H1 (cell line): ENCODE results near the gene SMIM8. TPM values are rescaled to one million over a fixed set of nuclear protein-coding genes. Genes with fewer than 3 reads are reported as not detected.

Experiments used
- CTCF ChIA-PET: fragments of 300-600 bp; sonication (Branson Sonifier 250); formaldehyde crosslinking; loops from one replicate; lab custom pipeline; 2021; ENCODE audit not compliant: partially characterized antibody; lab: Charles Lee
- POLR2A ChIA-PET: fragments of 300-600 bp; sonication (Branson Sonifier 250); formaldehyde crosslinking; loops from one replicate; lab custom pipeline; 2021; ENCODE audit warnings: inconsistent platforms; ENCODE audit not compliant: partially characterized antibody; lab: Charles Lee
- DNase-seq, 2 experiments: peaks; one replicate each; pipeline versions ENCODE4 v3.0.0 to v3.0.0-alpha.2; 2010 to 2022; ENCODE audit warnings: low spot score in 2 of 2, low read depth in 1 of 2, mixed read lengths in 1 of 2
- FAIRE-seq: peaks from 2 replicates; lab custom pipeline; 2011; peaks lifted over from hg19 to GRCh38; lab: Jason Lieb, UNC
- H2AFZ ChIP-seq: 2 replicates; pipeline ENCODE4 v1.8.1; 2012; ENCODE audit warnings: low read length, inconsistent platforms
- H2AK5ac ChIP-seq: 2 replicates; pipeline ENCODE4 v1.6.1; 2013; ENCODE audit warnings: low read depth, low read length
- H2BK120ac ChIP-seq: replicated peaks from 2 replicates; pipeline ENCODE3; 2013; ENCODE audit warnings: low read depth, low read length, inconsistent platforms
- H2BK12ac ChIP-seq: 2 replicates; pipeline ENCODE4 v1.6.1; 2013; ENCODE audit warnings: low read depth, low read length
- H2BK15ac ChIP-seq: 2 replicates; pipeline ENCODE4 v1.6.1; 2013; ENCODE audit warnings: low read length
- H2BK20ac ChIP-seq: 2 replicates; pipeline ENCODE4 v1.6.1; 2013; ENCODE audit warnings: low read length
- H2BK5ac ChIP-seq: 2 replicates; pipeline ENCODE4 v1.6.1; 2013; ENCODE audit warnings: low read depth, low read length
- H3K14ac ChIP-seq: 2 replicates; pipeline ENCODE4 v1.6.1; 2013; ENCODE audit warnings: inconsistent platforms; ENCODE audit not compliant: insufficient read length
- H3K18ac ChIP-seq: 2 replicates; pipeline ENCODE4 v1.6.1; 2013; ENCODE audit warnings: low read length; ENCODE audit errors: extremely low read depth
- H3K23ac ChIP-seq: 2 replicates; pipeline ENCODE4 v1.6.1; 2013; ENCODE audit warnings: inconsistent platforms; ENCODE audit not compliant: insufficient read length
- H3K23me2 ChIP-seq: 2 replicates; pipeline ENCODE4 v1.6.1; 2013; ENCODE audit warnings: low read depth, low read length
- H3K27ac ChIP-seq: 2 replicates; pipeline ENCODE4 v1.6.1; 2011; ENCODE audit warnings: low read depth, low read length, inconsistent platforms
- H3K27me3 ChIP-seq, 4 experiments: replicated peaks in 1 of 4; 1 replicate in 1 of 4; 2 replicates in 3 of 4; pipeline versions ENCODE4 v1.6.1 to v1.8.1; 2011 to 2013; ENCODE audit warnings: low read length in 3 of 4, mild to moderate bottlenecking in 3 of 4, inconsistent platforms in 2 of 4, mixed read lengths in 2 of 4, moderate library complexity in 1 of 4; ENCODE audit not compliant: control insufficient read depth in 3 of 4, insufficient read depth in 3 of 4; ENCODE audit errors: extremely low read depth in 1 of 4
- H3K36me3 ChIP-seq, 4 experiments: 2 replicates each; pipeline versions ENCODE4 v1.6.1 to v1.8.1; 2011 to 2013; ENCODE audit warnings: mild to moderate bottlenecking in 4 of 4, low read length in 3 of 4, moderate library complexity in 2 of 4, control low read depth in 1 of 4, inconsistent platforms in 1 of 4; ENCODE audit not compliant: insufficient read depth in 4 of 4, control insufficient read depth in 2 of 4
- H3K4ac ChIP-seq: replicated peaks from 2 replicates; pipeline ENCODE3; 2013; ENCODE audit warnings: low read length, low read depth, mixed read lengths, inconsistent platforms; ENCODE audit not compliant: insufficient read length
- H3K4me1 ChIP-seq, 4 experiments: replicated peaks in 1 of 4; 1 replicate in 1 of 4; 2 replicates in 3 of 4; pipeline versions ENCODE4 v1.6.1 to v1.8.1; 2011 to 2013; ENCODE audit warnings: low read length in 3 of 4, inconsistent platforms in 2 of 4, mixed read lengths in 1 of 4; ENCODE audit not compliant: insufficient read depth in 4 of 4, control insufficient read depth in 3 of 4
- H3K4me2 ChIP-seq, 2 experiments: 2 replicates each; pipeline versions ENCODE4 v1.6.1 to v1.8.1; 2011 to 2013; ENCODE audit warnings: low read depth in 2 of 2, low read length in 2 of 2, control low read depth in 1 of 2, inconsistent platforms in 1 of 2, mild to moderate bottlenecking in 1 of 2; ENCODE audit not compliant: insufficient read depth in 1 of 2
- H3K4me3 ChIP-seq, 4 experiments: fragments of 200-600, 300-600 bp in 1 of 4; sonication (generic), shearing (Covaris generic), sonication (Bioruptor Twin) in 1 of 4; 2 replicates each; pipeline versions ENCODE4 v1.5.1 to v1.8.1; 2011 to 2016; ENCODE audit warnings: low read length in 4 of 4, low read depth in 3 of 4, control low read depth in 2 of 4, inconsistent platforms in 2 of 4, mild to moderate bottlenecking in 2 of 4, mixed read lengths in 1 of 4, moderate library complexity in 1 of 4; ENCODE audit not compliant: insufficient read depth in 2 of 4; ENCODE audit errors: extremely low read depth in 1 of 4
- H3K56ac ChIP-seq: replicated peaks from 2 replicates; pipeline ENCODE3; 2013; ENCODE audit warnings: low read depth, mild to moderate bottlenecking, mixed read lengths, low read length, inconsistent platforms; ENCODE audit not compliant: insufficient read length
- H3K79me1 ChIP-seq: 2 replicates; pipeline ENCODE4 v1.6.1; 2013; ENCODE audit warnings: low read depth, low read length, control low read depth
- H3K79me2 ChIP-seq, 2 experiments: 2 replicates each; pipeline versions ENCODE4 v1.6.1 to v1.8.1; 2012 to 2013; ENCODE audit warnings: low read length in 2 of 2, mild to moderate bottlenecking in 2 of 2, inconsistent platforms in 1 of 2; ENCODE audit not compliant: insufficient read depth in 2 of 2, control insufficient read depth in 1 of 2
- H3K9ac ChIP-seq, 4 experiments: replicated peaks in 1 of 4; 1 replicate in 1 of 4; 2 replicates in 3 of 4; pipeline versions ENCODE4 v1.6.1 to v1.8.1; 2011 to 2013; ENCODE audit warnings: low read depth in 3 of 4, low read length in 3 of 4, control low read depth in 2 of 4, mild to moderate bottlenecking in 2 of 4, moderate library complexity in 2 of 4, inconsistent platforms in 1 of 4; ENCODE audit errors: extremely low read depth in 1 of 4
- H3K9me3 ChIP-seq, 2 experiments: 2 replicates each; pipeline versions ENCODE4 v1.6.1 to v1.8.1; 2012 to 2013; ENCODE audit warnings: mild to moderate bottlenecking in 2 of 2, moderate library complexity in 2 of 2, control low read depth in 1 of 2, inconsistent platforms in 1 of 2, low read depth in 1 of 2, low read length in 1 of 2, mixed read lengths in 1 of 2; ENCODE audit not compliant: insufficient read depth in 2 of 2
- H4K20me1 ChIP-seq, 2 experiments: replicated peaks in 1 of 2; 2 replicates each; pipeline versions ENCODE3 to v1.8.1; 2011 to 2013; ENCODE audit warnings: inconsistent platforms in 2 of 2, low read length in 2 of 2, mild to moderate bottlenecking in 1 of 2; ENCODE audit not compliant: insufficient read depth in 2 of 2, control insufficient read depth in 1 of 2
- H4K5ac ChIP-seq: 2 replicates; pipeline ENCODE4 v1.6.1; 2013; ENCODE audit warnings: low read length, low read depth, mixed read lengths, inconsistent platforms; ENCODE audit not compliant: insufficient read length
- H4K8ac ChIP-seq: 2 replicates; pipeline ENCODE4 v1.8.0; 2013; ENCODE audit warnings: mild to moderate bottlenecking, moderate library complexity, low read length, inconsistent platforms; ENCODE audit not compliant: insufficient read depth; ENCODE audit errors: extremely low read depth
- H4K91ac ChIP-seq: replicated peaks from 2 replicates; pipeline ENCODE3; 2013; ENCODE audit warnings: low read length, mixed read lengths, inconsistent platforms; ENCODE audit not compliant: insufficient read length
- BCL11A ChIP-seq, 2 experiments: IDR thresholded peaks; one replicate each; pipeline ENCODE4 v1.6.1; 2011; ENCODE audit warnings: low read depth in 2 of 2, low read length in 2 of 2, mild to moderate bottlenecking in 2 of 2
- CBX5 ChIP-seq: fragments of 300-800, 300-1000 bp; sonication (generic); IDR thresholded peaks from 2 replicates; pipeline ENCODE4 v1.7.1; 2016; ENCODE audit warnings: antibody characterized with exemption, low read length, low read depth
- CBX8 ChIP-seq: fragments of 300-800, 300-1000 bp; sonication (generic); IDR thresholded peaks from 2 replicates; pipeline ENCODE4 v1.7.1; 2016; ENCODE audit warnings: low read depth, low read length, borderline replicate concordance
- CREB1 ChIP-seq: IDR thresholded peaks from 2 replicates; pipeline ENCODE4 v1.6.1; 2012; ENCODE audit warnings: inconsistent platforms
- MAX ChIP-seq: IDR thresholded peaks from 2 replicates; pipeline ENCODE4 v1.6.1; 2012; ENCODE audit warnings: inconsistent platforms
- NRF1 ChIP-seq: IDR thresholded peaks from 2 replicates; pipeline ENCODE4 v1.6.1; 2011; ENCODE audit warnings: mild to moderate bottlenecking, low read depth, low read length, improper control_type of control experiment
- POLR2A ChIP-seq, 2 experiments: IDR thresholded peaks; 1 replicate in 1 of 2; 2 replicates in 1 of 2; pipeline ENCODE4 v1.6.1; 2011; ENCODE audit warnings: low read depth in 2 of 2, low read length in 2 of 2, mild to moderate bottlenecking in 2 of 2; ENCODE audit errors: control extremely low read depth in 1 of 2
- POLR2AphosphoS5 ChIP-seq: IDR thresholded peaks from 2 replicates; pipeline ENCODE4 v1.6.1; 2011; ENCODE audit warnings: low read depth, low read length
- RBBP5 ChIP-seq: IDR thresholded peaks from 2 replicates; pipeline ENCODE4 v1.7.1; 2012; ENCODE audit warnings: low read depth, mild to moderate bottlenecking, inconsistent platforms, low read length, moderate library complexity, borderline replicate concordance
- SIX5 ChIP-seq: IDR thresholded peaks from 2 replicates; pipeline ENCODE4 v1.6.1; 2011; ENCODE audit warnings: mild to moderate bottlenecking, low read depth, low read length
- SP1 ChIP-seq: IDR thresholded peaks from 2 replicates; pipeline ENCODE4 v1.6.1; 2011; ENCODE audit warnings: low read depth, low read length
- SP4 ChIP-seq: IDR thresholded peaks from 2 replicates; pipeline ENCODE4 v1.6.1; 2012; ENCODE audit warnings: low read length, inconsistent platforms
- SUZ12 ChIP-seq: fragments of 200-600 bp; sonication (generic); IDR thresholded peaks from 2 replicates; pipeline ENCODE4 v1.6.1; 2012; ENCODE audit warnings: mild to moderate bottlenecking, inconsistent platforms, low read length, moderate library complexity, mixed read lengths
- TBP ChIP-seq: IDR thresholded peaks from 2 replicates; pipeline ENCODE4 v1.6.1; 2011; ENCODE audit warnings: low read depth, low read length, improper control_type of control experiment
- TEAD4 ChIP-seq: IDR thresholded peaks from 2 replicates; pipeline ENCODE4 v1.6.1; 2012; ENCODE audit warnings: low read depth, low read length, inconsistent platforms, mixed read lengths
- YY1 ChIP-seq: IDR thresholded peaks from 2 replicates; pipeline ENCODE4 v1.6.1; 2011; ENCODE audit warnings: low read depth, mild to moderate bottlenecking, low read length
- WGBS, 2 experiments: shearing (Covaris generic) in 1 of 2; methylation state at CpG; one replicate each; pipeline versions ENCODE4 v1.1.6 to v1.1.7; 2013 to 2015; ENCODE audit warnings: low lambda C conversion rate in 2 of 2, mixed read lengths in 2 of 2, inconsistent platforms in 1 of 2, low coverage in 1 of 2, missing lambda C conversion rate in 1 of 2; ENCODE audit not compliant: insufficient replicate concordance in 2 of 2, insufficient coverage in 1 of 2, insufficient read length in 1 of 2; ENCODE audit errors: extremely low coverage in 1 of 2, missing lambda C conversion rate in 1 of 2; 5-methylcytosine and 5-hydroxymethylcytosine counted together
- polyA plus RNA-seq, 7 experiments: library from polyadenylated mRNA; depleted of rRNA in 3 of 7; stranded (reverse) in 5 of 7; unstranded in 2 of 7; fragments of >200 nt in 5 of 7; fragments of 200-250 nt in 2 of 7; gene quantifications; 1 replicate in 5 of 7; 2 replicates in 1 of 7; 4 replicates in 1 of 7; pipeline versions ENCODE4 v1.2.1 to v1.2.3, GENCODE V29; 2011 to 2013; ENCODE audit warnings: missing spikeins in 2 of 7, mixed read lengths in 2 of 7
- total RNA-seq: library from RNA; stranded (reverse); fragmentation: NEBNext Ultra II Directional; extraction: Animal tissue kit (Norgen Biotek cat#: 25700); gene quantifications from 2 replicates; pipeline ENCODE4 v1.2.1, GENCODE V29; 2021

SMIM8 gene
- total and polyA plus RNA-seq, 2 of the 8 experiments (the other 6 are each of a cell fraction or from before 2014, with no cell fraction given) = 3.0 to 10.7 TPM

- Histone ChIP-seq H3K9me3 (no peaks in the 10 kb centered on the region), H3K23ac (no peak overlapping the region), H2AFZ (no peak overlapping the region), H2BK20ac (no peak overlapping the region), H2BK15ac (no peak overlapping the region), H3K4me1 (no peaks in the 10 kb centered on the region), H2BK120ac (no peak overlapping the region), H4K20me1 (no peaks in the 10 kb centered on the region), H2BK12ac (no peak overlapping the region), H3K4me2 (no peak overlapping the region), H4K91ac (no peak overlapping the region), H3K23me2 (no peaks in the 10 kb centered on the region), H3K27ac (no peak overlapping the region), H4K8ac (no peak overlapping the region), H3K56ac (no peak overlapping the region), H2BK5ac (no peak overlapping the region), H3K18ac (no peak overlapping the region), H3K4ac (no peak overlapping the region), H3K4me3 (no peak overlapping the region), H3K79me2 (no peaks in the 10 kb centered on the region), H3K27me3 (no peaks in the 10 kb centered on the region), H3K9ac (no peak overlapping the region), H4K5ac (no peak overlapping the region), H3K14ac (no peak overlapping the region), H3K79me1 (no peaks in the 10 kb centered on the region), H3K36me3 (no peaks in the 10 kb centered on the region; a peak in 1 of 8 replicates), H2AK5ac (no peak overlapping the region)
- 84% methylated on average over 1 of the region's 1 CpG; no CpG with 5 or more reads in 1 of the 2 experiments for WGBS, 2 experiments
- POLR2A ChIA-PET = interaction anchor here (0.8 to 2.1 kb wide), 2 partner anchors 8 to 13 kb away, joined by 3 to 8 read pairs; partner anchors contain the start of gene GJB7
- no peak for FAIRE-seq
- CTCF ChIA-PET = interaction anchor here (1.3 kb wide), 1 partner anchor 51 kb away, joined by 3 read pairs; no protein-coding TSS in a partner anchor
- no peak for DNase-seq
- TF ChIP-seq SIX5 (no peak), TBP (no peak), POLR2AphosphoS5 (no peak), SP4 (no peak), MAX (no peak), YY1 (no peak), CBX5 (no peak), SP1 (no peak), TEAD4 (no peak), CREB1 (no peak), NRF1 (no peak), SUZ12 (no peak), POLR2A (IDR thresholded peaks at IDR 0.05; ENCODE audit: control extremely low read depth in 1 of 2, low read depth in 2 of 2, low read length in 2 of 2) (no peak), BCL11A (IDR thresholded peaks at IDR 0.05; ENCODE audit: low read depth in 2 of 2, low read length in 2 of 2) (no peak), CBX8 (no peak), RBBP5 (no peak)
Observed at GRCh38 chr6:87341899-87342298, 19.5 kb downstream of the SMIM8 start.
